HS-27A (cell line): Measurements from ENCODE around the gene MSRB2.
"Not testable (repeated sequence)": the region's sequence is repeated elsewhere in the genome, so short reads cannot be mapped to it uniquely, and the experiment has no call there.

Source experiments
- DNase-seq: peaks from one replicate; pipeline ENCODE4 v3.0.0-alpha.2; 2012; ENCODE audit warnings: low read depth, missing footprints

MSRB2 gene

DNA sequence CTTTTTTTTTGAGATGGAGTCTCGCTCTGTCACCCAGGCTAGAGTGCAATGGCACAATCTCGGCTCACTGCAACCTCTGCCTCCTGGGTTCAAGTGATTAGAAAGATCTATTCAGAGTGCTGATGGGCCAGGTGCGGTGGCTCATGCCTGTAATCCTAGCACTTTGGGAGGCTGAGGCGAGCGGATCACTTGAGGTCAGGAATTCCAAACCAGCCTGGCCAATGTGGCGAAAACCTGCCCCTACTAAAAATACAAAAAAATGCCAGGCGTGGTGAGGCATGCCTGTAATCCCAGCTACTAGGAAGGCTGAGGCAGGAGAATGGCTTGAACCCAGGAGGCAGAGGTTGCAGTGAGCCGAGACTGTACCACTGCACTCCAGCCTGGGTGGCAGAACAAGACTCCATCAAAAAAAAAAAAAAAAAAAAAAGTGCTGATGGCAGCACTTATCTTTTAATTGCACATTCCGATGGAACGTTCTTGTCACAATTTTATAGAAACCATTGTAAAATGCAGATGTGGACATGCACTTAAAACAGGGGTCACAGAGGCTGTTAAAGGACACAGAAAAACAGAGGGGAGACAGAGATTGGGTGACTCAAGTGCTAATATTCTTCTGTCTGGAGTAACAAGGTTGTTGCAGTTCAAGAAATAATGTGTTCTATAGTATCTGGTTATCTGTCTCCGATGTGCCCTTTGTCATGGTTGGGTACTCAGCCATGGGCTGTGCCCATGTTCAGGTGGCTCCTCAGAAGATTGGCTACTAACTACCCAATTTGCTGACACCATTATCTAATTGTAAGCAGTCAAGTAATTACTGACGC is 25.1 kb upstream of the MSRB2 start:
- not testable (repeated sequence) for DNase-seq

DNA sequence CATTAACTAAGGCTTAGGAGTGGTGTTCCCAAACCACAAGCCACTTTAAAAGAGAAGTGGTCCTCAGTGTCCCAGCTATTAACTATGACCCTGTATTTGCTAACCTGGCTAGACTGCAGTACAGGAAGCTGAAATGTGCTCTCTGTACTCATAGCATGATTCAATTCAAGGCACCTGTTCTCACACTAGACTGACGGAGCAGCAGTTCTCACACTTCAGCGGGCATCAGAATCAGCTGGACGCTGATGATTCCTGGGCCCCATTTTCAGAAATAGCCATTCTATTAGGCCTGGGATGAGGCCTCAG is 24.5 kb upstream of the MSRB2 start:
- no peak for DNase-seq

DNA sequence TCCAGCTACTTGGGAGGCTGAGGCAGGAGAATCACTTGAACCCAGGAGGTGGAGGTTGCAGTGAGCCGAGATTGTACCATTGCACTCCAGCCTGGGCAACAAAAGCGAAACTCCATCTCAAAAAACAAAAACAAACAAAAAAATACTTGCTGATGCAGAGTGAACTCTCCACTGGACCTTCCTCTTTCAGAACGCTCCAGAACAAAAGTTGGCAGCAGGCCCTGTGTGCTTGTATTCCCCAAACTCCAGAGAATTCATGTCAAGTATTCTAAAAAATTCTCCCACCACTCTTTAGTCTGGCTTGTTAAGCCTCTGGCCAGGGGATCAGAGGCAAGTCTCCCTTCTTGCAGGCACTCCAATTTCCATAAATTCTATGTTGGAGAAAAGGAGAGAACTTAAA is 22.8 kb upstream of the MSRB2 start:
- DNase-seq: not testable (repeated sequence)

DNA sequence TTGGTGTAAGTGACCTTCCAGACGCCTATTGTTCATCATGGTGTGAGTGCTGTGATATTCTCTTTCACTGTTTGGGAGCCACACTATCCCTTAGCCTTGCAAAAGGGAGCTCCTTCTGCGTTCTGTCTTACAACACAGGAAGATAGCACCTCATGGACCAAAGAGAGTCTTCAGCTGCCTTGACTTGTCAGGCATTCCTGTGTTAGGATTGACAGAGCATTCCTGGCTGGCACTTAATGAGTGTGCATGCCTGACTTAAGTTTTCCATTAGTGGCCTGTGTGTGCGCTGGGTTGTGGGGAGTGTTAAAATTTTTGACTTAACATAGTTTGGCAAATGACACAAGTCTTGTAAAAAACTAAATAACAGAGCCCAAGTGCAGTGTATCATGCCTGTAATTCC is 21.9 kb upstream of the MSRB2 start:
- DNase-seq: no peak

GRCh38 chr10:23075672-23076071 is 19.7 kb upstream of the MSRB2 start:
- no peak for DNase-seq

- DNase-seq: no peak
Observed at GRCh38 chr10:23078114-23078513, 17.3 kb upstream of the MSRB2 start.

- no peak for DNase-seq
Observed at GRCh38 chr10:23079700-23080099, 15.7 kb upstream of the MSRB2 start.

- DNase-seq: no peak
Observed at GRCh38 chr10:23080262-23080661, 15.1 kb upstream of the MSRB2 start.

DNA sequence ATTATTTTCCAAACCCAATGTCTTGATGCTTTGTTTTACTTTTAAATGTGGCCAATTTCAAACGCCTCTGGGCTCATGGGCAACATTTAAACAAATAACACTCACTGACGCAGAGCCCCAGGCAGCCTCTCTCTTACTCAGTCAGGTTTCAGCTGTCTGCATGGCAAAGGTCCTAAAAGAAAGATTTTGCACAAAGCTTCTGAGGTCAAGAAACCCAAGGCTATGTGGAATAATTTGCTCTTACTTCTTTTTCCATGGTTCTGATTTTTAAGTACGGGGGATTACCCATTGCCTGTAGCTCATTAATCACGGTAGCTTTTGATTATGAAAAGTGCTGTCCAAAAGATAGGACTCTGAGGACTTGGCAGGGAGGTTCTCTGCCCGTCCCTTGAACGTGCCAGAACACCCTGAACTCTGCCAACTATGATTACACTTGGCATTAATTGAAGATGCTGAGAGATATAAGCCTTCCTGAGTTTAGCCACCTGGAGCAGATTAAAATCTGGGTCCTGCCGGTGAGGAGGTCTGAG is 14.1 kb upstream of the MSRB2 start:
- no peak for DNase-seq

- DNase-seq: no peak
Observed at GRCh38 chr10:23081891-23082290, 13.5 kb upstream of the MSRB2 start.

DNA sequence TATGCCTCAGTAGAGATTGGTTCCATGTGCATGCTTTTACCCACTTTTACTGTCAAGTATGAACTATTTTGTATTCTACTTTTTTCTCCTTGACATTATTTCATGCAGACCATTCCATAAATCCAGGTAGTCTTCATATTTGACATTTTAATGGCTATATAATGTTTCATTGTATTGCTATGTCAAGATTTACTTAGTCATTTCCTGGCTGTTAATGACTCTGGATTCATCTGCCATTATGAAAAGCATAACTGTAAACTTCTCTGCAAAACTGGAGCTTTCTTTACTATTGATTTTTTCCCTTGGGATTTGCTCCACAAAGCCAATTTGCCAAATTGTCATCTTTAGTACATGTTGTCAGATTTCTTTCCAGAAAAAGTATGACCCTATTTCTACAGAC is 6.8 kb upstream of the MSRB2 start:
- no peak for DNase-seq

DNA sequence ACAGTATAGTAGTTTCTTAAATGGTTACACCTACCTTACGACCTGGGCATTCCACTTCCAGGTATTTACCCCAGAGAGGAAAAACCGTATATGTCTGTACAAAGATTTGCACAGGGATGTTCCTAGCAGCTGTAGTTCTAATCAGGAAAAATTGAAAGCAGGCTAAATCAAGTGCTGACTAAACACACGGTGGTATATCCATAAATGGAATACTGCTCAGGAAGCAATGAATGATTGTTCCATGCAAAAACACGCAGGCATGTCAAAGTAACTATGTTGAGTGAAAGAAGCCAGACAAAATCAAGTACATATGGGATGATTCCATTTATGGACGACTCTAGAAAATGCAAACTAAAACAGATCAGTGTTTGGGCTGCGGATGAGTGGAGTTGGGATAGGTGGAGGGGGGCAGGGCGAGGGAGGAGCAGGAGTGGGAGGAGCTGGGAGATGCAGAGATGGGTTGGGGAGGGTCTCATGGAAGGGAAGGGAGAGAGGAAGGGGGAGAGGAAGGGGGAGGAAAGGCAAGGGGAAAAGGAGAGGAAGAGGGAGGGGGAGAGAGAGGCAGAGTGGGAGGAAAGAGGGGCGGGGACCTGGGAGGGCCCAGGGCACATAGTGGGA is 484 bp upstream of the MSRB2 start:
- no peak for DNase-seq

GRCh38 chr10:23095966-23096801 is 805 bp downstream of the MSRB2 start:
- DNase-seq: no peak

DNA sequence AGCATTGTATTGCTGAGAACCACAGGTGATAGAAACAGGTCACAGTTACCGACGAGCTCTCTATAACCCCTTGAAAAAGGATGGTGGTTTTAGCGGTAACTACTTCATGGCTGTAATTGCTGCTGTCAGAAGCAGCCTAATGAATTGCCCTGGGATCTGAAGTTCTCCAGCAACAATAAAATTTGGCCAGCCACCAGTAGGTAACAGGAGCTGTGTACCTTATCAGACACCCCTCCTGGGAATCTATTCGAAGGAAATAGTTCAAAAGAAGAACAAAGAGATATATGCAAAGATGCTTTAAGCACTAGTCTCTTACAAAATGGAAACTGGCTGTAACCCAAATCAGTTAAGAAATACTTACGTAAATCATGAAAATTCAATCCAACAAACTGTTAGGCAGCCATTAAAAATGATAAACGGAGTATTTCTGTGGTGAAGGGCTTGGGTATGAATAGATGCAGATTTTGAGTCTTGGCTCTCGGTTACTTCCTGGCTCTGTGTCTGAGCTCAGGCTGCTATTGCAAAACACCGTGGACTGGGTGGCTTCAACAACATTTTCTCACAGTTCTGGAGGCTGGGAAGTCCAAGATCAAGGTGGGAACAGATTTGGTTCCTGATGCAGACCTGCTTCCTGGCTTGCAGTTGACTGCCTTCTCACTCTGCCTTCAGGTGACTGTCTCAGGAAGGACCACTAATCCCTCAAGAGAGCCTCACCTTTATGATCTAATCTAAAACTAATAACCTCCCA is 1.6 kb downstream of the MSRB2 start:
- no peak for DNase-seq

- no peak for DNase-seq
Observed at GRCh38 chr10:23099079-23099478, 3.7 kb downstream of the MSRB2 start.

GRCh38 chr10:23099816-23100215 is 4.4 kb downstream of the MSRB2 start:
- no peak for DNase-seq

DNA sequence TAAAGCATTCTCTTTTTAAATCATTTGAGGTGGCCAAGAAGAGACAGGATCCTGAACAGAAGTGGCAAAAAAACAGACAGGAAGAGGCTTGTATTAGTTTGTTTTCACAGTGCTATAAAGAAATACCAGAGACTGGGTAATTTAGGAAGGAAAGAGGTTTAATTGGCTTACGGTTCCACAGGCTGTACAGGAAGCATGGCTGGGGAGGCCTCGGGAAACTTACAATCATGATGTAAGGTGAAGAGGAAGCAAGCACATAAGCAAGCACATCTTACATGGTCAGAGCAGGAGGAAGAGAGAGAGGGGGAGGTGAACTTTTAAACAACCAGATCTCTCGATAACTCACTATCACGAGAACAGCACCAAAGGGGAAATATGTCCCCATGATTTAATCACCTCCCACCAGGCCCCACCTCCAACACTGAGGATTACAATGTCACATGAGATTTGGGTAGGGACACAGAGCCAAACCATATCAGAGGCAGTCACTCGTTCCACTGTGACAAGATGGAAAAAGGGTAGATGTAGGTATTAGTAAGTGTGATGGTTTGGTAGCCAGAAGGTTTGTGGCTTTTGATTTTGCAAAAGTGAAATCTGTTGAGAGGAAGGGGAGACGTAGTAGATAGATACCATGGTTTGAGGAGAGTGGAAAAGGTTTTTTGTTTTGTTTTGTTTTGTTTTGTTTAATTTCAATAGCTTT is 5.1 kb downstream of the MSRB2 start:
- no peak for DNase-seq

- DNase-seq: no peak
Observed at GRCh38 chr10:23106331-23107072, 11.1 kb downstream of the MSRB2 start.

DNA sequence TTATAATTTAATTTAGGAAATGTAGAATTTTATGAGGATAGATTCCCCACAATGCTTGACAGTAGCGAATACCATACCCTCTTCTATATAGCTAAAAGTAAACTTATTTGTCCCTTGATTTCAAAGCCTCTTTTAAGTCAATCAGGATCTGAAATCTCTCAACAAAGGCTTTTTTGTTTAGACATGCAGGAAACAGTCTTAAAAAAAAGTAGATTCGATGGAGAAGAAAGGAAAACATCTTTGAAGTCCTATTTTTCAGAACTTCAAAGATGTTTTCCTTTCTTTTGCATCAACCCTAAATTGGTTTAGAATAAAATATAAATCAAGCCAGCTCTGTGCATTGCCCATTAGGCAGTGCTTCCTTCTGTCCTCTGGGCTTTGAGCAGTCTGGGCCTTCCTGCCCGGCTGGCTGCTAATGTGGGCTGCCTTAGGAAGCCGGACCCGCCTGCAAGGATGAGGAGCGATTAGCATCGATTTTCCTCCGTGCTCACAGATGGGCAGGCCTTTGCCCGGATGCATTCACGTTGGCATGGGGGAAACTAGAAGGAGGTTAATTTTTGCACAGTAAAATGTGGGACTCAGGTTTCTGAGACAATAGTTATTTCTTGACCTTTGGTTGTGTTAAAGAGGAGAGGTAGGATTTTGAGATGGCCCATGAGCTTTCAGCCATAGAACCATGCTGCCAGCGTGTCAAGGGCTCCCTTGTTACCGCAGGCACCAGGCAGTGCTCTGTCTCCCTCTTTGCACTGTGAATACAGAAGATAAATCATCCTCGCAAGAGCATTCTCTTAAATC is 15.5 kb downstream of the MSRB2 start:
- DNase-seq: no peak
